Common myeloid progenitor, CD34-positive (primary cell): ENCODE results near the gene USP35.

Source experiments
- CTCF ChIA-PET: fragments of 350-600 bp; sonication (Branson Sonifier 250); formaldehyde crosslinking; loops from one replicate; lab custom pipeline; 2021; ENCODE audit warnings: antibody characterized with exemption; lab: Charles Lee
- POLR2A ChIA-PET: fragments of 350-600 bp; sonication (Branson Sonifier 250); formaldehyde crosslinking; loops from one replicate; lab custom pipeline; 2021; ENCODE audit warnings: antibody characterized with exemption; lab: Charles Lee
- DNase-seq, 3 donors: peaks; one replicate each; pipeline versions ENCODE4 v3.0.0 to v3.0.0-alpha.2; 2013
- H3K27ac ChIP-seq, 2 experiments: 1 replicate in 1 of 2; 2 replicates in 1 of 2; pipeline ENCODE4 v1.7.0; 2013; ENCODE audit warnings: inconsistent platforms in 2 of 2, low read length in 2 of 2, mild to moderate bottlenecking in 2 of 2, low read depth in 1 of 2, moderate library complexity in 1 of 2; ENCODE audit not compliant: severe bottlenecking in 2 of 2, insufficient read depth in 1 of 2, poor library complexity in 1 of 2
- H3K27me3 ChIP-seq, 5 experiments: replicated peaks in 2 of 5; 1 replicate in 3 of 5; 2 replicates in 2 of 5; pipeline versions ENCODE4 v1.6.1 to v1.7.0; 2013; ENCODE audit warnings: low read length in 4 of 5, mild to moderate bottlenecking in 2 of 5, moderate library complexity in 2 of 5, inconsistent platforms in 1 of 5; ENCODE audit not compliant: insufficient read depth in 5 of 5, control insufficient read depth in 4 of 5
- H3K36me3 ChIP-seq, 4 experiments: 1 replicate in 2 of 4; 2 replicates in 2 of 4; pipeline versions ENCODE4 v1.6.1 to v1.7.0; 2013; ENCODE audit warnings: low read length in 3 of 4, control low read depth in 1 of 4, mild to moderate bottlenecking in 1 of 4; ENCODE audit not compliant: control insufficient read depth in 4 of 4, insufficient read depth in 4 of 4
- H3K4me1 ChIP-seq, 4 experiments: 1 replicate in 3 of 4; 2 replicates in 1 of 4; pipeline versions ENCODE4 v1.6.1 to v1.7.1; 2013; ENCODE audit warnings: low read length in 3 of 4, mild to moderate bottlenecking in 3 of 4, control low read depth in 1 of 4, inconsistent platforms in 1 of 4, moderate library complexity in 1 of 4; ENCODE audit not compliant: control insufficient read depth in 4 of 4, insufficient read depth in 4 of 4; ENCODE audit errors: control extremely low read depth in 1 of 4
- H3K4me3 ChIP-seq, 7 experiments: 1 replicate in 4 of 7; 2 replicates in 3 of 7; pipeline versions ENCODE4 v1.5.1 to v1.7.0; 2013; ENCODE audit warnings: mild to moderate bottlenecking in 7 of 7, low read length in 6 of 7, moderate library complexity in 6 of 7, inconsistent platforms in 2 of 7, low read depth in 2 of 7, control low read depth in 1 of 7; ENCODE audit not compliant: insufficient read depth in 4 of 7, control insufficient read depth in 1 of 7; ENCODE audit errors: extremely low read depth in 1 of 7
- H3K9me3 ChIP-seq, 5 experiments: 1 replicate in 4 of 5; 2 replicates in 1 of 5; pipeline versions ENCODE4 v1.6.1 to v1.7.1; 2013; ENCODE audit warnings: low read length in 4 of 5, mild to moderate bottlenecking in 2 of 5, inconsistent platforms in 1 of 5, low read depth in 1 of 5, moderate library complexity in 1 of 5; ENCODE audit not compliant: control insufficient read depth in 4 of 5, insufficient read depth in 2 of 5; ENCODE audit errors: control extremely low read depth in 1 of 5
- WGBS: methylation state at CpG from one replicate; pipeline ENCODE4 v1.1.5; 2013; ENCODE audit not compliant: insufficient coverage; 5-methylcytosine and 5-hydroxymethylcytosine counted together

The USP35 gene

DNA sequence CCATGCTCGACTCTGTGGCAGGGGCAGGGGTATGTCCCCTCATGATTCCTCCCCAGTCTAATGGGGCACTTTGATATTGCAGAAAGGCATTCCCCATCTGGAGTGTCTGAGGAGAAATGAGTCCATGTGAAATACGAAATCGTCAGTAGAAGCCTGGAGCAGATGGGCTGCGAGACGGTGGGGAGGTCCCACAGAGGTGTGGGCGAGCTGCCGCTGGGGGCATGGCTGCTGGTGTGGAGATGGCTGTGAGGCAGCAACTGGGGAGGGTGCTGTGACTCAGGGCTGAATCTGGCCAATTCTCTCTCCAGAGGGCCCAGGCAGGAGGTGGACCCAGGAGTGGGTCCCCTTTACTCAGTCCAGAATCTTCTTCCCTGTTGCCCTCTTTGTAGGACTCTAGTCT, 11.5 kb upstream of the USP35 start:
- H3K9me3 ChIP-seq = no peaks in the 10 kb centered on the region
- no peak for DNase-seq
- no peaks in the 10 kb centered on the region for H3K4me1 ChIP-seq
- H3K27ac ChIP-seq = no peak overlapping the region
- ChIA-PET POLR2A (interaction anchor here (0.6 kb wide), 1 partner anchor 10 kb away, joined by 3 read pairs; no protein-coding TSS in a partner anchor), CTCF (no interaction called here)
- H3K36me3 ChIP-seq = peaks cover 0 to 7% (median 3%) of the 10 kb centered on the region in 4 experiments
- no peaks in the 10 kb centered on the region for H3K27me3 ChIP-seq
- 95% methylated on average over 7 of the region's 7 CpGs for WGBS
- H3K4me3 ChIP-seq = no peak overlapping the region

DNA sequence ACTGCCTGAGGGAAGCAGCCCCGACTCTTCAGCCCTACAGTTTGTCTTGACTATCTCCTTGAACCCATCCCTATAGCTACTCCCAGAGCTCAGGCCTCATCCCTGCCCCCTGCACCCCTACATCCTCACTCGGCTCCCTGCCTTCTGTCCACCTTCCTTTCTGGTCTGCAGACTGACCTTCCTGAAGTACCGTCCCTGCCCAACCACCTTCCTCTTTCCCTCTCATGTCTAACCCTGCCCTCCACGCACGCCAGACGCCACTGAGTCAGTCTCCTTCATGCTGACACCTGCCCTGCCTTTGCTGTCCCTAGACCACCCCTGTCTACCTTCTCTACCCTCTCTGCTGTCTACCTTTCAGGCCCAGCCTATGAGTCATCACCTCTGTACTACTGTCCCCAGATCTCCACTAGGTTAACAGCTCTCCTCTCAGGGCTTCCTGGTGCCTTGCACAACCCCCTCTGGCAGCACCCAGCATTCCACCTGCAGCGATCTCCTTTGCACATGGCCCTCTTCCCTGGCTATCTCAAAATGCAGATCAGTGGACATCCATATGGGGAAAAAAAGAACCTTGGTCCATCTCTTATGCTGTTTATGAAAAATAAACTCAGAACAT, 9.2 kb upstream of the USP35 start:
- ChIA-PET CTCF (interaction anchor here (1.0 kb wide), 1 partner anchor 10 kb away, joined by 3 read pairs; no protein-coding TSS in a partner anchor), POLR2A (no interaction called here)
- WGBS = 95% methylated on average over 6 of the region's 7 CpGs
- H3K27me3 ChIP-seq = no peaks in the 10 kb centered on the region
- H3K36me3 ChIP-seq = no peaks in the 10 kb centered on the region
- no peak for DNase-seq
- H3K9me3 ChIP-seq = no peaks in the 10 kb centered on the region
- H3K27ac ChIP-seq = no peak overlapping the region
- H3K4me1 ChIP-seq = no peaks in the 10 kb centered on the region
- H3K4me3 ChIP-seq = no peak overlapping the region

DNA sequence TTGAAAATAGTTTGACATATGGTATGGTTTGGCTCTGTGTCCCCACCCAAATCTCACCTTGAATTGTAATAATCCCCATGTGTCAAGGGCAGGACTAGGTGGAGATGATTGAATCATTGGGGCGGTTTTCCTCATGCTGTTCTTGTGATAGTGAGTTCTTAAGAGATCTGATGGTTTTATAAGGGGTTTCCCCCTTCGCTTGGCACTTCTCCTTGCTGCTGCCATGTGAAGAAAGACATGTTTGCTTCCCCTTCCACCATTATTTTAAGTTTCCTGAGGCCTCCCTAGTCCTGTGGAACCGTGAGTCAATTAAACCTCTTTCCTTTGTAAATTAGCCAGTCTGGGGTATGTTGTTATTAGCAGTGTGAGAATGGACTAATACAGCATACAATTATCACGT, 8.0 kb upstream of the USP35 start:
- Histone ChIP-seq H3K4me3 (no peak overlapping the region), H3K36me3 (no peaks in the 10 kb centered on the region), H3K9me3 (no peaks in the 10 kb centered on the region), H3K4me1 (no peaks in the 10 kb centered on the region), H3K27me3 (no peaks in the 10 kb centered on the region), H3K27ac (no peak overlapping the region)
- CTCF ChIA-PET = no interaction called here
- POLR2A ChIA-PET = no interaction called here
- WGBS = no CpG with 5 or more reads among the region's 4 CpGs
- DNase-seq = no peak

DNA sequence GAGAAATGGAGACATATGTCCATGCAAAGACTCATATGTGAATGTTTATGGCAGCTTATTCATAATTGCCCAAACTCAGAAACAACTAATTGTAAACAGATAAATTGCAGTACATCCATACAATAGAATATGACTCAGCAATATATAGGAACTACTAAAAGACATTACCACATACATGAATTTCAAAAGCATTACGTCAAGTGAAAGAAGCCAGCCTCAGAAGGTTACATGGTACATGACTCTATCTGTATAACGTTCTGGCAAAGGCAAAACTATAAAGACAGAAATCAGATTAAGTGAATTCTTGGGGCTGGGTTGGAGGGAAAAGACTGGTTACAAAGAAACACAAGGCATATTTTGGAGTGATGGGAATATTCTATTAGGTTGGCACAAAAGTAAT, 7.5 kb upstream of the USP35 start:
- 100% methylated on average over 1 of the region's 2 CpGs for WGBS
- ChIA-PET POLR2A (no interaction called here), CTCF (no interaction called here)

DNA sequence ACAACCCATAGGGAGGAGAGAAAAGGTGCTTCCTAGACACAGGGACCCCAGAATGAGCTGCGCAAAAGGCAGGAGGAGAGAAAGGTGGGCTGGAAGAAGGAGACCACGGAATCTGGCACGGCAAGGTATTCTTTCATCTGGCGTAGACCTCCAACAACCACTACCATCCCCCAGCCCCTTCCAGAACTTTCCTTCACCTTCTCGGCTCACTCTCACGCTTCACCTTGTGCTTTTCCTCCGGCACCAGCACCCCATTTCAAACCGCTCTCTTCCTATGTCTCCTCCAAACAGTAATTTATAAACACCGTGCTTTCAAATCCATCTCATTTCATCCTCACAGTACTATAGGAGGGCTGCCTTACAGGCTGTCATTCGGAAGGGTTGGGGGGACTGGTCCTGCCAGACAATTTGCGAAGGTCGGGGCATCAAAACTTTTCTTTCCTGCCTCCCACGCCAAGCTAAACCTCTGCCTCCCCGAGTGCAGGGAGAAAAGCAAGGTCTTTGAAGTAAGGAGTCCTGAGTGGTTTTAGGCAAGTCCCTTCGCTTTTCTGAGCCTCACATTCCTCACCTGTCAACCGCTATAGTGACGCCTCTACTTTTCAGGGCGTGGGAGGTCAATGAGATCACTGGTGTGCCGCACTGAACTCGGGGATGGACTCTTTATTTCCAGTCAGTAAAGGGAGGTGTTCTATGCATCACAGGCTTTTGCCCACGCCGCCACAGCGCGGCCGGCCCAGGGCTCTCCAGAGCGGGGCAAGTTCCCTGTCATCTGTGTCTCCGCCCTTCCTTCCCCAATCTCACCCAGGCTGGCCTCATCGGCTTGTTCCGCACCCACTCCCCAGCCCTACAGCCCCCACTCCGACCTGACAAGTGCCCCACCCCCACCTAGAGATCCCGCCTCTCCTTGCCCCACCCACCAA, 1.1 kb upstream of the USP35 start:
- DNase-seq = peak; percentile 88 to 96 (median 94)
- WGBS = 27% methylated on average over 20 of the region's 31 CpGs
- POLR2A ChIA-PET = interaction anchor here (0.7 kb wide), 1 partner anchor 33 kb away, joined by 7 read pairs; no protein-coding TSS in a partner anchor

More for the DNA sequence above, 7.5 kb upstream of the USP35 start:
- no peak for DNase-seq
- Histone ChIP-seq H3K4me1 (no peaks in the 10 kb centered on the region), H3K36me3 (no peaks in the 10 kb centered on the region), H3K27me3 (no peaks in the 10 kb centered on the region), H3K4me3 (no peak overlapping the region), H3K27ac (no peak overlapping the region), H3K9me3 (no peaks in the 10 kb centered on the region)

DNA sequence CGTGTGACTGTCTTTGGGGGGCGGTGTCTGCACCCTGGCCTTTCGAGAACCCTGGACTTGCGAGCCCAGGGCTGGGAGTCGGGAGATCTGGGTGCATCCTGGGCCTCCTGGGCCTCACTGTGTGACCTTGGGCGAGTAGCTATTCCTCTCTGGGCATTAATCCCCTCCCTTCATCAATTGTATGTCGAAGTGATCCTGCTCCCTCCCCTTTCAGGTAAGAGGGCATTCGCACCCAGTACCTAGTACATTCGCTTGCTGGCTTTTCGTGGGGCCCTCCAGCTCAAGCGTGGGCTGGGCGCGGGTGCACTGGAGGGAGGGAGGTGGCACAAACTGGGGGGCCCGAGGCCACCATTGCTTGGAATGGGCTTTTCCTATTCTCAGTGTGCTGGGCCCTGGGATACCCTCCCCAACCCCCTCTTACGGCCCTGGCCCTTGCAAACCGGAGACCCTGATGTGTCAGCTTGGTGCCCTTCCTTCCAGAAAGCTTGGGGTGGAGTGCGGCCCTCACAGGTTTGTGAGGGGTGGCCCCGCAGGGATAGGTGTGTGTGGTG, 530 bp downstream of the USP35 start:
- ChIA-PET CTCF (interaction anchor here (0.9 to 1.7 kb wide), 3 partner anchors 36 to 375 kb away, joined by 3 read pairs; no protein-coding TSS in a partner anchor), POLR2A (no interaction called here)
- no peak overlapping the region for H3K27ac ChIP-seq
- H3K4me1 ChIP-seq = peaks cover 0 to 48% (median 19%) of the 10 kb centered on the region in 4 experiments
- H3K9me3 ChIP-seq = no peaks in the 10 kb centered on the region
- DNase-seq = no peak
- H3K36me3 ChIP-seq = no peaks in the 10 kb centered on the region
- no peaks in the 10 kb centered on the region for H3K27me3 ChIP-seq
- H3K4me3 ChIP-seq = peak overlapping the region; percentile 67 to 94 (median 83)
- WGBS = 34% methylated on average over 11 of the region's 18 CpGs

More for the DNA sequence above, 1.1 kb upstream of the USP35 start:
- Histone ChIP-seq H3K9me3 (no peaks in the 10 kb centered on the region), H3K36me3 (no peaks in the 10 kb centered on the region), H3K4me1 (peaks cover 0 to 38% (median 18%) of the 10 kb centered on the region in 4 experiments), H3K27ac (peak overlapping the region in 1 of 2 experiments; percentile 54), H3K27me3 (no peaks in the 10 kb centered on the region), H3K4me3 (peak overlapping the region; percentile 67 to 94 (median 83))
- CTCF ChIA-PET = interaction anchor here (1.5 kb wide), 1 partner anchor 377 kb away, joined by 4 read pairs; no protein-coding TSS in a partner anchor
